Keratinocyte (primary cell): ENCODE results near the gene RHOU. TPM values are rescaled to one million over a fixed set of nuclear protein-coding genes. Genes with fewer than 3 reads are reported as not detected.

Source experiments
- DNase-seq: peaks from one replicate; pipeline ENCODE4 v3.0.0-alpha.2; 2011; ENCODE audit warnings: low read depth, missing footprints, low spot score
- FAIRE-seq: peaks from 2 replicates; lab custom pipeline; 2011; peaks lifted over from hg19 to GRCh38; lab: Jason Lieb, UNC
- H2AFZ ChIP-seq: 2 replicates; pipeline ENCODE4 v1.6.0; 2012; ENCODE audit warnings: low read length, control low read depth, inconsistent platforms; ENCODE audit not compliant: control insufficient read depth
- H3K27ac ChIP-seq: 2 replicates; pipeline ENCODE4 v1.5.1; 2011; ENCODE audit warnings: low read length; ENCODE audit not compliant: control insufficient read depth, insufficient read depth
- H3K27me3 ChIP-seq: 3 replicates; pipeline ENCODE4 v1.6.0; 2011; ENCODE audit warnings: low read length; ENCODE audit not compliant: control insufficient read depth, insufficient read depth; ENCODE audit errors: extremely low read depth
- H3K36me3 ChIP-seq, 2 experiments: 2 replicates in 1 of 2; 3 replicates in 1 of 2; pipeline ENCODE4 v1.5.1; 2011; ENCODE audit warnings: low read length in 2 of 2, mild to moderate bottlenecking in 1 of 2; ENCODE audit not compliant: control insufficient read depth in 2 of 2, insufficient read depth in 2 of 2; ENCODE audit errors: extremely low read depth in 1 of 2
- H3K4me1 ChIP-seq: 3 replicates; pipeline ENCODE4 v1.5.1; 2011; ENCODE audit warnings: low read length; ENCODE audit not compliant: control insufficient read depth, insufficient read depth; ENCODE audit errors: extremely low read depth
- H3K4me2 ChIP-seq: 3 replicates; pipeline ENCODE4 v1.6.0; 2011; ENCODE audit warnings: low read depth, low read length; ENCODE audit not compliant: control insufficient read depth, insufficient read depth; ENCODE audit errors: extremely low read depth
- H3K4me3 ChIP-seq, 3 experiments: fragments of 200-600 bp in 1 of 3; sonication (generic) in 1 of 3; 2 replicates in 2 of 3; 3 replicates in 1 of 3; pipeline ENCODE4 v1.5.1; 2011 to 2016; ENCODE audit warnings: low read length in 3 of 3, mild to moderate bottlenecking in 3 of 3, control low read depth in 2 of 3, inconsistent platforms in 1 of 3, low read depth in 1 of 3, mixed read lengths in 1 of 3, mixed run types in 1 of 3, moderate library complexity in 1 of 3; ENCODE audit not compliant: control insufficient read depth in 2 of 3, insufficient read depth in 2 of 3; ENCODE audit errors: extremely low read depth in 1 of 3
- H3K79me2 ChIP-seq: 2 replicates; pipeline ENCODE4 v1.6.0; 2012; ENCODE audit warnings: low read length; ENCODE audit not compliant: control insufficient read depth, insufficient read depth
- H3K9ac ChIP-seq: 3 replicates; pipeline ENCODE4 v1.6.0; 2011; ENCODE audit warnings: low read length; ENCODE audit not compliant: control insufficient read depth, insufficient read depth; ENCODE audit errors: extremely low read depth
- H3K9me1 ChIP-seq: 3 replicates; pipeline ENCODE4 v1.6.0; 2011; ENCODE audit warnings: low read length; ENCODE audit not compliant: control insufficient read depth, insufficient read depth; ENCODE audit errors: extremely low read depth
- H3K9me3 ChIP-seq: 2 replicates; pipeline ENCODE4 v1.5.1; 2012; ENCODE audit warnings: low read depth, low read length; ENCODE audit not compliant: control insufficient read depth
- H4K20me1 ChIP-seq: 3 replicates; pipeline ENCODE4 v1.6.0; 2011; ENCODE audit warnings: low read length; ENCODE audit not compliant: control insufficient read depth, insufficient read depth; ENCODE audit errors: extremely low read depth
- CTCF ChIP-seq, 3 experiments: IDR thresholded peaks in 1 of 3; conservative IDR thresholded peaks in 1 of 3; optimal IDR thresholded peaks in 1 of 3; 2 replicates in 2 of 3; 3 replicates in 1 of 3; pipeline versions ENCODE3 to v1.5.1; 2011; ENCODE audit warnings: low read length in 3 of 3, mild to moderate bottlenecking in 3 of 3, moderate library complexity in 2 of 3, control low read depth in 1 of 3, inconsistent platforms in 1 of 3; ENCODE audit not compliant: insufficient read depth in 2 of 3; ENCODE audit errors: extremely low read depth in 1 of 3
- EZH2 ChIP-seq: IDR thresholded peaks from one replicate; pipeline ENCODE4 v1.6.1; 2012; ENCODE audit warnings: inconsistent platforms, mild to moderate bottlenecking, low read length, moderate library complexity
- dilution Hi-C: fragments of 300-500 bp; cut with MboI; formaldehyde crosslinking; loops from one replicate; pipeline ENCODE4 v1.7.0; 2020; ENCODE audit warnings: low sequenced_read_pairs; ENCODE audit not compliant: extremely low pct_ligation_motif_present
- polyA plus RNA-seq, 5 experiments: library from polyadenylated mRNA; depleted of rRNA in 3 of 5; stranded (reverse) in 3 of 5; stranded (forward) in 1 of 5; unstranded in 1 of 5; fragments of >200 nt; gene quantifications; 1 replicate in 1 of 5; 2 replicates in 3 of 5; 3 replicates in 1 of 5; pipeline versions ENCODE4 v1.2.1 to v1.2.3, GENCODE V29; 2011 to 2012; ENCODE audit warnings: missing spikeins in 2 of 5, low read depth in 1 of 5, low replicate concordance in 1 of 5

The RHOU gene
- polyA plus RNA-seq, 1 donor (not counting 4 experiments of a cell fraction or from before 2014, with no cell fraction given): 0.29 TPM

- Histone ChIP-seq H2AFZ (no peak overlapping the region), H3K4me1 (no peaks in the 10 kb centered on the region), H3K27me3 (no peaks in the 10 kb centered on the region), H4K20me1 (no peaks in the 10 kb centered on the region), H3K79me2 (no peaks in the 10 kb centered on the region), H3K27ac (no peak overlapping the region), H3K36me3 (no peaks in the 10 kb centered on the region), H3K9ac (no peak overlapping the region), H3K9me3 (no peaks in the 10 kb centered on the region), H3K4me3 (no peak overlapping the region), H3K4me2 (no peak overlapping the region), H3K9me1 (no peaks in the 10 kb centered on the region)
- DNase-seq: no peak
- TF ChIP-seq EZH2 (no peak), CTCF (optimal IDR thresholded peaks at IDR 0.05 in 1 of 3, IDR thresholded peaks at IDR 0.05 in 1 of 3, conservative IDR thresholded peaks at IDR 0.05 in 1 of 3; ENCODE audit: extremely low read depth in 1 of 3, insufficient read depth in 2 of 3, low read length in 3 of 3) (no peak)
- FAIRE-seq: no peak
- dilution Hi-C loops: no loop called here
Measured at GRCh38 chr1:228778466-228778865, 43.2 kb downstream of the RHOU start.

GRCh38 chr1:228778961-228779360, 43.7 kb downstream of the RHOU start:
- Histone ChIP-seq H3K4me3 (no peak overlapping the region), H4K20me1 (no peaks in the 10 kb centered on the region), H3K27ac (no peak overlapping the region), H3K36me3 (no peaks in the 10 kb centered on the region), H3K4me2 (no peak overlapping the region), H3K9me3 (no peaks in the 10 kb centered on the region), H3K79me2 (no peaks in the 10 kb centered on the region), H3K4me1 (no peaks in the 10 kb centered on the region), H3K27me3 (no peaks in the 10 kb centered on the region), H3K9me1 (no peaks in the 10 kb centered on the region), H2AFZ (no peak overlapping the region), H3K9ac (no peak overlapping the region)
- no peak for TF ChIP-seq CTCF (optimal IDR thresholded peaks at IDR 0.05 in 1 of 3, IDR thresholded peaks at IDR 0.05 in 1 of 3, conservative IDR thresholded peaks at IDR 0.05 in 1 of 3; ENCODE audit: extremely low read depth in 1 of 3, insufficient read depth in 2 of 3, low read length in 3 of 3)
- no peak for TF ChIP-seq EZH2
- DNase-seq: no peak
- dilution Hi-C loops: no loop called here
- FAIRE-seq: no peak
